Cardiac ventricle fibroblast (primary cell): ENCODE measurements around the gene CLDN16. TPM values are rescaled to one million over a fixed set of nuclear protein-coding genes. Genes with fewer than 3 reads are reported as not detected.

Experiments used
- total RNA-seq: library from RNA; depleted of rRNA; stranded (reverse); fragments of >200 nt; gene quantifications from 2 replicates; pipeline ENCODE4 v1.2.3, GENCODE V29; 2015

Gene CLDN16
- not detected in 2 replicates for total RNA-seq

GRCh38 chr3:190387578-190388213 is at the start of gene CLDN16:
TSS of gene CLDN16 (plus strand) at chr3:190388163. CDS start at chr3:190388330, 167 bp downstream.

GRCh38 chr3:190449801-190450200 is 61.8 kb downstream of the CLDN16 start, which contains the start of gene TMEM207:
TSS of gene TMEM207 (minus strand) at chr3:190449901. CDS start at chr3:190449809, 92 bp downstream.

Other genes starting within 250 kb of the CLDN16 start
- gene CLDN1, start 65.7 kb upstream of the CLDN16 start, total RNA-seq, result 0.06 TPM in 1 of 2 replicates, not detected in the other
- not detected in 2 replicates for gene TMEM207, start 61.7 kb downstream of the CLDN16 start, total RNA-seq
- gene IL1RAP, start 125.9 kb downstream of the CLDN16 start, total RNA-seq, result 14.3 and 22.0 TPM in 2 replicates